ENCODE results near the gene YAP1. TPM values are rescaled to one million over a fixed set of nuclear protein-coding genes. Genes with fewer than 3 reads are reported as not detected.

YAP1 gene
- total and polyA plus RNA-seq, 5 experiments from 2014 or later = not detected

- peak overlapping the region; percentile 91 to 99 (median 93) for H3K4me3 Mint-ChIP-seq
- no peak overlapping the region for H3K27ac Mint-ChIP-seq
- peaks cover 9 to 21% (median 17%) of the 10 kb centered on the region in 4 donors for H3K4me1 Mint-ChIP-seq
- peaks cover 0 to 3% (median 0%) of the 10 kb centered on the region in 3 donors for H3K36me3 Mint-ChIP-seq
- ATAC-seq (no peak), DNase-seq (no peak)
- H3K27me3 Mint-ChIP-seq = peaks cover 21 to 54% (median 38%) of the 10 kb centered on the region in 5 donors
- POLR2A ChIA-PET = no interaction called here
- H3K9me3 Mint-ChIP-seq = peaks cover 0 to 2% (median 0%) of the 10 kb centered on the region in 9 donors
Measured at GRCh38 chr11:102108734-102109440, 1.4 kb upstream of the YAP1 start.

GRCh38 chr11:102110761-102111010, 439 bp downstream of the YAP1 start:
- Mint-ChIP-seq H3K4me1 (peaks cover 9 to 21% (median 17%) of the 10 kb centered on the region in 4 donors), H3K4me3 (peak overlapping the region in 3 of 10 donors; percentile 54 to 92 (median 68)), H3K36me3 (peaks cover 0 to 3% (median 0%) of the 10 kb centered on the region in 3 donors), H3K27me3 (peaks cover 24 to 60% (median 46%) of the 10 kb centered on the region in 5 donors), H3K9me3 (peaks cover 0 to 2% (median 0%) of the 10 kb centered on the region in 9 donors), H3K27ac (no peak overlapping the region)
- no peak for ATAC-seq
- POLR2A ChIA-PET = no interaction called here
- DNase-seq = no peak

- peak in 4 of 10 donors; percentile 5 to 29 (median 13) for DNase-seq
- peak overlapping the region; percentile 22 to 92 (median 86) for H3K4me3 Mint-ChIP-seq
- no peak overlapping the region for H3K27ac Mint-ChIP-seq
- H3K36me3 Mint-ChIP-seq = peaks cover 0 to 3% (median 0%) of the 10 kb centered on the region in 3 donors
- peaks cover 9 to 21% (median 17%) of the 10 kb centered on the region in 4 donors for H3K4me1 Mint-ChIP-seq
- POLR2A ChIA-PET = no interaction called here
- H3K27me3 Mint-ChIP-seq = peaks cover 24 to 63% (median 47%) of the 10 kb centered on the region in 5 donors
- ATAC-seq = peak; percentile 15 to 28
- peaks cover 0 to 2% (median 0%) of the 10 kb centered on the region in 9 donors for H3K9me3 Mint-ChIP-seq
Measured at GRCh38 chr11:102111011-102111786, 952 bp downstream of the YAP1 start.

- peak overlapping the region in 3 of 10 donors; percentile 52 to 80 (median 63) for H3K27ac Mint-ChIP-seq
- H3K4me3 Mint-ChIP-seq = peak overlapping the region; percentile 77 to 92 (median 86)
- H3K9me3 Mint-ChIP-seq = no peaks in the 10 kb centered on the region
- peaks cover 0 to 3% (median 0%) of the 10 kb centered on the region in 3 donors for H3K36me3 Mint-ChIP-seq
- H3K27me3 Mint-ChIP-seq = peaks cover 25 to 68% (median 44%) of the 10 kb centered on the region in 5 donors
- peak in 3 of 10 donors; percentile 8 to 22 (median 18) for DNase-seq
- peak; percentile 68 to 76 for ATAC-seq
- peaks cover 9 to 21% (median 17%) of the 10 kb centered on the region in 4 donors for H3K4me1 Mint-ChIP-seq
- POLR2A ChIA-PET = no interaction called here
Measured at GRCh38 chr11:102111787-102112508, 1.7 kb downstream of the YAP1 start.

GRCh38 chr11:102112509-102112821, 2.2 kb downstream of the YAP1 start:
- peaks cover 0 to 3% (median 0%) of the 10 kb centered on the region in 3 donors for H3K36me3 Mint-ChIP-seq
- H3K4me3 Mint-ChIP-seq = peak overlapping the region in 9 of 10 donors; percentile 15 to 92 (median 86)
- H3K4me1 Mint-ChIP-seq = peaks cover 9 to 21% (median 17%) of the 10 kb centered on the region in 4 donors
- ATAC-seq = no peak
- H3K27me3 Mint-ChIP-seq = peaks cover 26 to 69% (median 42%) of the 10 kb centered on the region in 5 donors
- H3K9me3 Mint-ChIP-seq = no peaks in the 10 kb centered on the region
- no peak overlapping the region for H3K27ac Mint-ChIP-seq
- no peak for DNase-seq
- POLR2A ChIA-PET = no interaction called here

GRCh38 chr11:102114032-102114431, 3.8 kb downstream of the YAP1 start:
- Mint-ChIP-seq H3K9me3 (no peaks in the 10 kb centered on the region), H3K4me3 (no peak overlapping the region), H3K27me3 (peaks cover 26 to 66% (median 42%) of the 10 kb centered on the region in 5 donors), H3K27ac (peak overlapping the region in 1 of 10 donors; percentile 44), H3K4me1 (peaks cover 9 to 21% (median 17%) of the 10 kb centered on the region in 4 donors), H3K36me3 (peaks cover 0 to 3% (median 0%) of the 10 kb centered on the region in 3 donors)
- POLR2A ChIA-PET = no interaction called here
- ATAC-seq (no peak), DNase-seq (no peak)

GRCh38 chr11:102115557-102115956, 5.3 kb downstream of the YAP1 start:
- POLR2A ChIA-PET = no interaction called here
- Mint-ChIP-seq H3K27ac (no peak overlapping the region), H3K4me3 (no peak overlapping the region), H3K9me3 (no peaks in the 10 kb centered on the region), H3K27me3 (peaks cover 20 to 67% (median 32%) of the 10 kb centered on the region in 5 donors), H3K36me3 (peaks cover 0 to 3% (median 0%) of the 10 kb centered on the region in 3 donors), H3K4me1 (peaks cover 5 to 12% (median 9%) of the 10 kb centered on the region in 4 donors)
- ATAC-seq (no peak), DNase-seq (no peak)

- H3K9me3 Mint-ChIP-seq = no peaks in the 10 kb centered on the region
- no peak overlapping the region for H3K27ac Mint-ChIP-seq
- peaks cover 5 to 10% (median 7%) of the 10 kb centered on the region in 4 donors for H3K4me1 Mint-ChIP-seq
- POLR2A ChIA-PET = no interaction called here
- ATAC-seq (no peak), DNase-seq (no peak)
- no peak overlapping the region for H3K4me3 Mint-ChIP-seq
- peaks cover 0 to 3% (median 0%) of the 10 kb centered on the region in 3 donors for H3K36me3 Mint-ChIP-seq
- peaks cover 20 to 70% (median 34%) of the 10 kb centered on the region in 5 donors for H3K27me3 Mint-ChIP-seq
Measured at GRCh38 chr11:102116453-102117205, 6.4 kb downstream of the YAP1 start.

- DNase-seq = no peak
- ATAC-seq = no peak
- POLR2A ChIA-PET = no interaction called here
- H3K27me3 Mint-ChIP-seq = peaks cover 17 to 68% (median 34%) of the 10 kb centered on the region in 5 donors
- no peak overlapping the region for H3K4me3 Mint-ChIP-seq
- peaks cover 0 to 1% (median 0%) of the 10 kb centered on the region in 4 donors for H3K4me1 Mint-ChIP-seq
- H3K9me3 Mint-ChIP-seq = peaks cover 0 to 3% (median 0%) of the 10 kb centered on the region in 9 donors
- no peaks in the 10 kb centered on the region for H3K36me3 Mint-ChIP-seq
- no peak overlapping the region for H3K27ac Mint-ChIP-seq
Measured at GRCh38 chr11:102117472-102118113, 7.3 kb downstream of the YAP1 start.

GRCh38 chr11:102118937-102119336, 8.7 kb downstream of the YAP1 start:
- Mint-ChIP-seq H3K27ac (no peak overlapping the region), H3K4me1 (peaks cover 0 to 1% (median 0%) of the 10 kb centered on the region in 4 donors), H3K36me3 (peaks cover 0 to 5% (median 3%) of the 10 kb centered on the region in 3 donors), H3K4me3 (no peak overlapping the region), H3K9me3 (peaks cover 0 to 6% (median 2%) of the 10 kb centered on the region in 9 donors), H3K27me3 (peaks cover 17 to 64% (median 38%) of the 10 kb centered on the region in 5 donors)
- POLR2A ChIA-PET = no interaction called here
- DNase-seq = no peak
- no peak for ATAC-seq

- Mint-ChIP-seq H3K9me3 (peaks cover 0 to 13% (median 2%) of the 10 kb centered on the region in 9 donors), H3K4me3 (no peak overlapping the region), H3K36me3 (peaks cover 0 to 11% (median 3%) of the 10 kb centered on the region in 3 donors), H3K27me3 (peaks cover 16 to 63% (median 42%) of the 10 kb centered on the region in 5 donors), H3K4me1 (peaks cover 0 to 1% (median 0%) of the 10 kb centered on the region in 4 donors), H3K27ac (no peak overlapping the region)
- POLR2A ChIA-PET = no interaction called here
- DNase-seq = no peak
- no peak for ATAC-seq
Measured at GRCh38 chr11:102119997-102120396, 9.8 kb downstream of the YAP1 start.
